HT-29 (cell line): ENCODE data around the gene TBC1D5. TPM values are rescaled to one million over a fixed set of nuclear protein-coding genes. Genes with fewer than 3 reads are reported as not detected.

Experiments used
- DNase-seq: peaks from one replicate; pipeline ENCODE4 v3.0.0-alpha.2; 2015; ENCODE audit warnings: low spot score
- total RNA-seq: library from RNA; depleted of rRNA; stranded (reverse); fragments of >200 nt; shearing (Covaris generic); gene quantifications from 2 replicates; pipeline ENCODE4 v1.2.3, GENCODE V29; 2014

Gene TBC1D5
- total RNA-seq, 1 experiment from 2014 or later = 9.8 TPM

- DNase-seq = no peak
Measured at GRCh38 chr3:17179381-17180205, 562.8 kb downstream of the TBC1D5 start.

GRCh38 chr3:17176757-17177156, 565.7 kb downstream of the TBC1D5 start:
- DNase-seq = no peak

- DNase-seq = no peak
Measured at GRCh38 chr3:17175187-17175807, 567.1 kb downstream of the TBC1D5 start.

- peak; percentile 3 for DNase-seq
Measured at GRCh38 chr3:17166369-17166768, 576.1 kb downstream of the TBC1D5 start.

GRCh38 chr3:17162116-17162515, 580.3 kb downstream of the TBC1D5 start:
- DNase-seq = no peak

GRCh38 chr3:17160597-17160996, 581.8 kb downstream of the TBC1D5 start:
- no peak for DNase-seq

- no peak for DNase-seq
Measured at GRCh38 chr3:17158941-17159682, 583.3 kb downstream of the TBC1D5 start.

GRCh38 chr3:17157713-17158112, 584.7 kb downstream of the TBC1D5 start:
- DNase-seq = no peak

GRCh38 chr3:17156864-17157263, 585.6 kb downstream of the TBC1D5 start:
- DNase-seq = no peak

GRCh38 chr3:17155951-17156350, 586.5 kb downstream of the TBC1D5 start:
- no peak for DNase-seq

- DNase-seq = no peak
Measured at GRCh38 chr3:17154941-17155340, 587.5 kb downstream of the TBC1D5 start.

GRCh38 chr3:17154221-17154620, 588.2 kb downstream of the TBC1D5 start:
- no peak for DNase-seq

GRCh38 chr3:17153209-17153608, 589.2 kb downstream of the TBC1D5 start:
- DNase-seq = no peak

- DNase-seq = no peak
Measured at GRCh38 chr3:17151598-17152373, 590.6 kb downstream of the TBC1D5 start.

- DNase-seq = no peak
Measured at GRCh38 chr3:17149076-17149475, 593.4 kb downstream of the TBC1D5 start.

GRCh38 chr3:17144665-17144993, 597.8 kb downstream of the TBC1D5 start:
- DNase-seq = no peak

- DNase-seq = no peak
Measured at GRCh38 chr3:17143893-17144664, 598.4 kb downstream of the TBC1D5 start.

GRCh38 chr3:17142516-17142915, 599.9 kb downstream of the TBC1D5 start:
- DNase-seq = no peak

GRCh38 chr3:17141699-17142098, 600.7 kb downstream of the TBC1D5 start:
- DNase-seq = no peak

- peak; percentile 8 for DNase-seq
Measured at GRCh38 chr3:17140670-17141505, 601.5 kb downstream of the TBC1D5 start.
